Body of pancreas (tissue), 4 donors: ENCODE results near the gene TSGA10IP. TPM values are rescaled to one million over a fixed set of nuclear protein-coding genes. Genes with fewer than 3 reads are reported as not detected.
A peak's percentile ranks its signal among the peaks of the same experiment; 100 is the strongest.

Experiments
- ATAC-seq: fragments of 150-250 bp; one replicate; pipeline ENCODE4 v1.9.1; 2016
- DNase-seq, 4 donors: peaks; one replicate each; pipeline ENCODE4 v3.0.0-alpha.2; 2019
- H3K27ac ChIP-seq, 4 donors: fragments of 200-600 bp; sonication (generic); 1 replicate in 3 of 4; 2 replicates in 1 of 4; pipeline versions ENCODE4 v1.5.1 to v1.6.1; 2016 to 2019; ENCODE audit warnings: mild to moderate bottlenecking in 1 of 4, mixed read lengths in 1 of 4, moderate library complexity in 1 of 4
- H3K27me3 ChIP-seq, 2 donors: fragments of 200-600 bp; sonication (generic); one replicate each; pipeline ENCODE4 v1.6.0; 2016; ENCODE audit warnings: mild to moderate bottlenecking in 1 of 2
- H3K36me3 ChIP-seq, 2 donors: fragments of 200-600 bp; sonication (generic); replicated peaks in 1 of 2; 2 replicates each; pipeline ENCODE4 v1.5.1; 2016; ENCODE audit warnings: low read depth in 2 of 2; ENCODE audit not compliant: insufficient read depth in 1 of 2
- H3K4me1 ChIP-seq: fragments of 200-600 bp; sonication (generic); one replicate; pipeline ENCODE4 v1.6.0; 2016
- H3K4me3 ChIP-seq, 2 donors: fragments of 200-600 bp; sonication (generic); 1 replicate in 1 of 2; 2 replicates in 1 of 2; pipeline ENCODE4 v1.5.1; 2016 to 2019
- H3K9me3 ChIP-seq, 3 donors: fragments of 200-600 bp; sonication (generic); 1 replicate in 2 of 3; 2 replicates in 1 of 3; pipeline ENCODE4 v1.5.1; 2016
- POLR2A ChIP-seq, 3 donors: fragments of 450-650 bp; IDR thresholded peaks; one replicate each; pipeline ENCODE4 v1.6.1; 2016; ENCODE audit warnings: antibody characterized with exemption in 3 of 3, mild to moderate bottlenecking in 2 of 3
- WGBS, 2 donors: methylation state at CpG; one replicate each; pipeline ENCODE4 v1.1.5; 2017; 5-methylcytosine and 5-hydroxymethylcytosine counted together
- intact Hi-C: fragments of 100-400 bp; cut with DNase I; formaldehyde crosslinking; loops from one replicate; pipeline ENCODE4 v1.15.1; 2023
- total RNA-seq, 2 donors: library from RNA; depleted of rRNA; stranded (reverse); fragments of >200 nt; gene quantifications; one replicate each; pipeline ENCODE4 v1.1.0, GENCODE V29; 2016
- TF ChIP-seq, protein P1 (sequence below), 7 experiments: fragments of 450-650 bp in 4 of 7; fragments of 200-600 bp in 3 of 7; sonication (generic) in 3 of 7; IDR thresholded peaks; one replicate each; pipeline ENCODE4 v1.5.1; 2016 to 2019; ENCODE audit warnings: antibody characterized with exemption in 7 of 7

The TSGA10IP gene
- total RNA-seq, 2 donors from 2014 or later = not detected

DNA sequence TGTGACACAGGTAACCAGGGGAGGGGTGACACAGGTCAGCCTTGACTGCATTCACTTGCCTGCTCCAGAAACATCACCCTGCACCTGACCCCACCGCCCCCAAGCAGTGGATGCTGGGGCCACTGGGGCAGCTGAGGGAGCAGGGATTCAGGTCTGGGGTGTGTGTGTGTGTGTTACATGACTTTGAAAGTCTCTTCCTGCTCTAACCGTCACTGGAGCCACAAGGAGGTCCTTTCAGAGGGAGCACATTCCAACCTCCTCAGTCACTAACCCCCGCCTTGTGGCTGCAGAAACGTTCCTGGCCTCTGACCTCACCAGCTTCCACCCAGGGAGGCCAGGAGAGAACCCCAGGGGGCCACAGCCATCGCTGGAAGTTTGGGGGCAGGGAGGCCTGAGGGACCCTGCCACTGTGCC lies 42.2 kb upstream of the TSGA10IP start:
- peaks cover 0 to 11% of the 10 kb centered on the region in 2 donors for H3K27me3 ChIP-seq
- H3K4me1 ChIP-seq = peaks cover 14% of the 10 kb centered on the region
- no peaks in the 10 kb centered on the region for H3K9me3 ChIP-seq
- TF ChIP-seq, protein P1, sequence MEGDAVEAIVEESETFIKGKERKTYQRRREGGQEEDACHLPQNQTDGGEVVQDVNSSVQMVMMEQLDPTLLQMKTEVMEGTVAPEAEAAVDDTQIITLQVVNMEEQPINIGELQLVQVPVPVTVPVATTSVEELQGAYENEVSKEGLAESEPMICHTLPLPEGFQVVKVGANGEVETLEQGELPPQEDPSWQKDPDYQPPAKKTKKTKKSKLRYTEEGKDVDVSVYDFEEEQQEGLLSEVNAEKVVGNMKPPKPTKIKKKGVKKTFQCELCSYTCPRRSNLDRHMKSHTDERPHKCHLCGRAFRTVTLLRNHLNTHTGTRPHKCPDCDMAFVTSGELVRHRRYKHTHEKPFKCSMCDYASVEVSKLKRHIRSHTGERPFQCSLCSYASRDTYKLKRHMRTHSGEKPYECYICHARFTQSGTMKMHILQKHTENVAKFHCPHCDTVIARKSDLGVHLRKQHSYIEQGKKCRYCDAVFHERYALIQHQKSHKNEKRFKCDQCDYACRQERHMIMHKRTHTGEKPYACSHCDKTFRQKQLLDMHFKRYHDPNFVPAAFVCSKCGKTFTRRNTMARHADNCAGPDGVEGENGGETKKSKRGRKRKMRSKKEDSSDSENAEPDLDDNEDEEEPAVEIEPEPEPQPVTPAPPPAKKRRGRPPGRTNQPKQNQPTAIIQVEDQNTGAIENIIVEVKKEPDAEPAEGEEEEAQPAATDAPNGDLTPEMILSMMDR (IDR thresholded peaks at IDR 0.05) = no peak
- TF ChIP-seq POLR2A (IDR thresholded peaks at IDR 0.05) = peak in 1 of 3 donors; percentile 17
- no peak overlapping the region for H3K27ac ChIP-seq
- DNase-seq (no peak), ATAC-seq (no peak)
- intact Hi-C loops = no loop called here
- H3K4me3 ChIP-seq = no peak overlapping the region
- WGBS, 2 donors = 15 to 40% methylated on average over 4 to 5 of the region's 5 CpGs
- no peaks in the 10 kb centered on the region for H3K36me3 ChIP-seq

DNA sequence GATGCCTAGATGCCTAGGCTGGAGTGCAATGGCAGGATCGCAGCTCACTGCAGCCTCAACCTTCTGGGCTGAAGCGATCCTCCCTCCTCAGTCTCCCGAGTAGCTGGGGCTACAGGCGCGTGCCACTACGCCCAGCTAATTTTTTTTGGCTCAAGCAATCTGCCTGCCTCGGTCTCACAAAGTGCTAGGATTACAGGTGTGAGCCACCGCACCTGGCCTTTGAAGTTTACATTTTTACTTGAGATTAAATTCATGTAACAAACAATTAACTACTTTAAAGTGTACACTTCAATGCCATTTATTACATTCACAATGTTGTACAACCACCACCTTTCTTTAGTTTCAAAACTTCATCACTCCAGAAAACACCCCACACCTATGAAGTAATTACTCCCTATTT lies 41.6 kb upstream of the TSGA10IP start:
- Histone ChIP-seq H3K4me1 (peaks cover 14% of the 10 kb centered on the region), H3K9me3 (no peaks in the 10 kb centered on the region), H3K4me3 (no peak overlapping the region), H3K36me3 (no peaks in the 10 kb centered on the region), H3K27me3 (peaks cover 0 to 11% of the 10 kb centered on the region in 2 donors), H3K27ac (no peak overlapping the region)
- 62 to 69% methylated on average over 8 of the region's 8 CpGs for WGBS, 2 donors
- ATAC-seq (no peak), DNase-seq (no peak)
- TF ChIP-seq POLR2A (IDR thresholded peaks at IDR 0.05) = no peak
- TF ChIP-seq, protein P1 (IDR thresholded peaks at IDR 0.05) = no peak
- intact Hi-C loops = no loop called here

DNA sequence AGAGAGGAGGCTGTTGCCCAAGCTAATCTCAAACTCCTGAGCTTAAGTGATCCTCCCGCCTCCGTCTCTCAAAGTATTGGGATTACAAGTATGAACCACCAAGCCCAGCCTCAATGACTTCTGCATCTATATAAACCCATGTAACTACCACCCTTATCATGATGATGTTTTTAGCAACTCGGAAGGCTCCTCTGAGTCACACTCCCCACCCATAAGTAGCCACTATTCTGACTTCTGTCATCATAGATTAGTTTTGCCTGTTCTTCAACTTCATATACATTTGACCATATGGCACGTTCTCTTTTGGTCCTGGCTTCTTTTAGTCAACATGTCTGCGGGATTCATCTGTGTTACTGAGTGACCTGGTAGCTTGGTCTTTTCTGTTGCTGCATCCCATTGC lies 38.7 kb upstream of the TSGA10IP start:
- DNase-seq (no peak), ATAC-seq (no peak)
- H3K4me1 ChIP-seq = no peaks in the 10 kb centered on the region
- no peak overlapping the region for H3K27ac ChIP-seq
- no peaks in the 10 kb centered on the region for H3K9me3 ChIP-seq
- intact Hi-C loops = no loop called here
- H3K36me3 ChIP-seq = no peaks in the 10 kb centered on the region
- no peaks in the 10 kb centered on the region for H3K27me3 ChIP-seq
- no peak for TF ChIP-seq POLR2A (IDR thresholded peaks at IDR 0.05)
- TF ChIP-seq, protein P1 (IDR thresholded peaks at IDR 0.05) = no peak
- 71 to 72% methylated on average over 5 of the region's 5 CpGs for WGBS, 2 donors
- no peak overlapping the region for H3K4me3 ChIP-seq

DNA sequence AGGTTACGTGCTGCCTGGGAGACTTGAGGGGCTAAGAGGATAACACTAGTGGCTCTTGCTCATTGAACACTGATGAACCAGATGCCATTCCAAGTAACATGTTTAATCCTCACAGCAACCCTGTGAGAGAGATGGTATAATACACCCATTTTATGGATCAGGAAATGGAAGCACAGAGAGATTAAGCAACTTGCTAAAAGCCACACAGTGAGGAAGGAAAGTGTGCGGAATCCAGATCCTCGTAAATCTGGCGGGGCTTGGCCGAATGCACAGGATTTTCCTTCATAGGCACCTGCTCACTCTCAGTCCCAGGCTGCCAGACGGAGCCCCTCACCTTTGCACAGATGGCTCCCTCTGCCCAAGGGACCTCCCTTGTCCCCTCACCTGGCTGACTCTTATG lies 37.4 kb upstream of the TSGA10IP start:
- WGBS, 2 donors = 76 to 84% methylated on average over 6 of the region's 6 CpGs
- Histone ChIP-seq H3K4me1 (no peaks in the 10 kb centered on the region), H3K36me3 (no peaks in the 10 kb centered on the region), H3K27me3 (no peaks in the 10 kb centered on the region), H3K27ac (no peak overlapping the region), H3K9me3 (no peaks in the 10 kb centered on the region), H3K4me3 (no peak overlapping the region)
- intact Hi-C loops = no loop called here
- no peak for TF ChIP-seq POLR2A (IDR thresholded peaks at IDR 0.05)
- TF ChIP-seq, protein P1 (IDR thresholded peaks at IDR 0.05) = no peak
- ATAC-seq (no peak), DNase-seq (no peak)
